Activated naive CD8-positive, alpha-beta T cell treated with anti-CD3 and anti-CD28 coated beads, Interleukin-2, amount 50 U/mL, for 24 hours (primary cell): ENCODE data around the gene EVI5L.
"Not testable (repeated sequence)": the region's sequence is repeated elsewhere in the genome, so short reads cannot be mapped to it uniquely, and the experiment has no call there.

Source experiments
- ATAC-seq: fragments of 150-1000 bp; cut with Tn5 transposase; one replicate; pipeline ENCODE4 v1.10.0; 2021
- DNase-seq: peaks from one replicate; pipeline ENCODE4 v3.0.0; 2021
- H3K27ac Mint-ChIP-seq: one replicate; pipeline ENCODE4 v1.8.0; 2021; ENCODE audit warnings: mild to moderate bottlenecking, mixed read lengths
- H3K27me3 Mint-ChIP-seq: one replicate; pipeline ENCODE4 v1.8.0; 2021; ENCODE audit warnings: mixed read lengths
- H3K36me3 Mint-ChIP-seq: one replicate; pipeline ENCODE4 v1.8.0; 2021; ENCODE audit warnings: low read depth, mixed read lengths
- H3K4me1 Mint-ChIP-seq: one replicate; pipeline ENCODE4 v1.8.0; 2021; ENCODE audit warnings: mixed read lengths
- H3K4me3 Mint-ChIP-seq: one replicate; pipeline ENCODE4 v1.8.0; 2021; ENCODE audit warnings: mild to moderate bottlenecking, moderate library complexity, mixed read lengths
- H3K9me3 Mint-ChIP-seq: one replicate; pipeline ENCODE4 v1.8.0; 2021; ENCODE audit warnings: mixed read lengths

Gene EVI5L

GRCh38 chr19:7857727-7858108, 27.7 kb downstream of the EVI5L start:
- no peak for ATAC-seq
- H3K27me3 Mint-ChIP-seq: peaks cover 10% of the 10 kb centered on the region
- no peaks in the 10 kb centered on the region for H3K9me3 Mint-ChIP-seq
- DNase-seq: no peak
- H3K36me3 Mint-ChIP-seq: no peaks in the 10 kb centered on the region
- peaks cover 11% of the 10 kb centered on the region for H3K4me1 Mint-ChIP-seq
- no peak overlapping the region for H3K4me3 Mint-ChIP-seq
- H3K27ac Mint-ChIP-seq: no peak overlapping the region

GRCh38 chr19:7858109-7858770, 28.2 kb downstream of the EVI5L start:
- DNase-seq: no peak
- Mint-ChIP-seq H3K9me3 (no peaks in the 10 kb centered on the region), H3K27me3 (peaks cover 10% of the 10 kb centered on the region), H3K4me3 (no peak overlapping the region), H3K36me3 (no peaks in the 10 kb centered on the region), H3K4me1 (peaks cover 8% of the 10 kb centered on the region), H3K27ac (no peak overlapping the region)
- no peak for ATAC-seq

- H3K36me3 Mint-ChIP-seq, H3K27ac Mint-ChIP-seq, ATAC-seq, DNase-seq, H3K4me1 Mint-ChIP-seq, H3K9me3 Mint-ChIP-seq, H3K4me3 Mint-ChIP-seq: not testable (repeated sequence)
- peaks cover 15% of the 10 kb centered on the region for H3K27me3 Mint-ChIP-seq
These were observed 29.1 kb downstream of the EVI5L start for GRCh38 chr19:7859087-7859486.

GRCh38 chr19:7859831-7860713, 30.1 kb downstream of the EVI5L start:
- Mint-ChIP-seq H3K27ac (no peak overlapping the region), H3K36me3 (no peaks in the 10 kb centered on the region), H3K4me3 (no peak overlapping the region), H3K4me1 (peaks cover 8% of the 10 kb centered on the region), H3K27me3 (peaks cover 22% of the 10 kb centered on the region), H3K9me3 (no peaks in the 10 kb centered on the region)
- DNase-seq (no peak), ATAC-seq (no peak)

GRCh38 chr19:7860714-7861618, 30.9 kb downstream of the EVI5L start:
- ATAC-seq (no peak), DNase-seq (no peak)
- H3K4me3 Mint-ChIP-seq: no peak overlapping the region
- H3K4me1 Mint-ChIP-seq: peaks cover 11% of the 10 kb centered on the region
- no peaks in the 10 kb centered on the region for H3K36me3 Mint-ChIP-seq
- H3K27me3 Mint-ChIP-seq: peaks cover 30% of the 10 kb centered on the region
- no peak overlapping the region for H3K27ac Mint-ChIP-seq
- H3K9me3 Mint-ChIP-seq: no peaks in the 10 kb centered on the region

GRCh38 chr19:7861619-7862412, 31.8 kb downstream of the EVI5L start:
- H3K36me3 Mint-ChIP-seq: no peaks in the 10 kb centered on the region

GRCh38 chr19:7862413-7862951, 32.5 kb downstream of the EVI5L start:
- H3K36me3 Mint-ChIP-seq: no peaks in the 10 kb centered on the region
- H3K4me3 Mint-ChIP-seq: no peak overlapping the region
- peak; percentile 29 for ATAC-seq
- peaks cover 40% of the 10 kb centered on the region for H3K27me3 Mint-ChIP-seq
- H3K27ac Mint-ChIP-seq: no peak overlapping the region
- peak; percentile 76 for DNase-seq
- H3K4me1 Mint-ChIP-seq: peaks cover 11% of the 10 kb centered on the region
- H3K9me3 Mint-ChIP-seq: no peaks in the 10 kb centered on the region

More at GRCh38 chr19:7861619-7862412, 31.8 kb downstream of the EVI5L start:
- Mint-ChIP-seq H3K4me3 (no peak overlapping the region), H3K27ac (no peak overlapping the region), H3K9me3 (no peaks in the 10 kb centered on the region), H3K4me1 (peaks cover 11% of the 10 kb centered on the region), H3K27me3 (peaks cover 34% of the 10 kb centered on the region)
- DNase-seq: no peak
- ATAC-seq: no peak

- Mint-ChIP-seq H3K4me3 (no peak overlapping the region), H3K27ac (no peak overlapping the region), H3K36me3 (no peaks in the 10 kb centered on the region), H3K9me3 (no peaks in the 10 kb centered on the region), H3K27me3 (peaks cover 44% of the 10 kb centered on the region), H3K4me1 (peaks cover 15% of the 10 kb centered on the region)
- ATAC-seq (no peak), DNase-seq (no peak)
These were observed 33.3 kb downstream of the EVI5L start for GRCh38 chr19:7863157-7863970.

GRCh38 chr19:7863971-7864689, 34.1 kb downstream of the EVI5L start:
- Mint-ChIP-seq H3K4me3 (no peak overlapping the region), H3K9me3 (no peaks in the 10 kb centered on the region), H3K27ac (no peak overlapping the region), H3K36me3 (no peaks in the 10 kb centered on the region), H3K4me1 (peaks cover 19% of the 10 kb centered on the region), H3K27me3 (peaks cover 44% of the 10 kb centered on the region)
- ATAC-seq (no peak), DNase-seq (no peak)

- Mint-ChIP-seq H3K27ac (no peak overlapping the region), H3K9me3 (no peaks in the 10 kb centered on the region), H3K36me3 (no peaks in the 10 kb centered on the region), H3K4me1 (peaks cover 19% of the 10 kb centered on the region), H3K4me3 (no peak overlapping the region), H3K27me3 (peaks cover 44% of the 10 kb centered on the region)
- no peak for ATAC-seq
- DNase-seq: no peak
These were observed 34.7 kb downstream of the EVI5L start for GRCh38 chr19:7864690-7865074.

- Mint-ChIP-seq H3K27ac (no peak overlapping the region), H3K4me3 (no peak overlapping the region), H3K27me3 (peaks cover 44% of the 10 kb centered on the region), H3K4me1 (peaks cover 21% of the 10 kb centered on the region), H3K36me3 (no peaks in the 10 kb centered on the region), H3K9me3 (no peaks in the 10 kb centered on the region)
- no peak for DNase-seq
- ATAC-seq: no peak
These were observed 35.4 kb downstream of the EVI5L start for GRCh38 chr19:7865262-7865911.

- no peak overlapping the region for H3K4me3 Mint-ChIP-seq
- H3K9me3 Mint-ChIP-seq: no peaks in the 10 kb centered on the region
- peaks cover 42% of the 10 kb centered on the region for H3K27me3 Mint-ChIP-seq
- no peak overlapping the region for H3K27ac Mint-ChIP-seq
- ATAC-seq: no peak
- no peak for DNase-seq
- H3K36me3 Mint-ChIP-seq: no peaks in the 10 kb centered on the region
- H3K4me1 Mint-ChIP-seq: peaks cover 24% of the 10 kb centered on the region
These were observed 36.5 kb downstream of the EVI5L start for GRCh38 chr19:7866399-7867091.
